MM.1S (cell line): Measurements from ENCODE around the gene COA3.
A peak's percentile ranks its signal among the peaks of the same experiment; 100 is the strongest.

ENCODE experiments used
- DNase-seq: peaks from one replicate; pipeline ENCODE4 v3.0.0-alpha.2; 2015
- H2AFZ ChIP-seq: fragments of 300-600 bp; sonication (generic); 2 replicates; pipeline ENCODE4 v1.6.0; 2016; ENCODE audit warnings: antibody characterized with exemption, low read length
- H3F3A ChIP-seq: fragments of 300-600 bp; sonication (generic); 2 replicates; pipeline ENCODE4 v1.6.1; 2016; ENCODE audit warnings: mild to moderate bottlenecking, antibody characterized with exemption, low read length, moderate library complexity, mixed read lengths; ENCODE audit not compliant: insufficient read depth
- H3K27ac ChIP-seq: fragments of 300-600 bp; sonication (generic); 2 replicates; pipeline ENCODE4 v1.5.1; 2016; ENCODE audit warnings: mild to moderate bottlenecking, low read length
- H3K27me3 ChIP-seq: fragments of 300-600 bp; sonication (generic); replicated peaks from 2 replicates; pipeline ENCODE4 v1.6.0; 2016; ENCODE audit warnings: low read length; ENCODE audit not compliant: insufficient read depth
- H3K36me3 ChIP-seq: fragments of 300-600 bp; sonication (generic); replicated peaks from 2 replicates; pipeline ENCODE4 v1.6.1; 2016; ENCODE audit warnings: mild to moderate bottlenecking, low read length, mixed read lengths; ENCODE audit not compliant: insufficient read depth
- H3K4me1 ChIP-seq: fragments of 300-600 bp; sonication (generic); 2 replicates; pipeline ENCODE4 v1.6.1; 2016; ENCODE audit warnings: low read length, mixed read lengths
- H3K4me2 ChIP-seq: fragments of 300-600 bp; sonication (generic); 2 replicates; pipeline ENCODE4 v1.6.0; 2016; ENCODE audit warnings: low read depth, low read length
- H3K4me3 ChIP-seq: fragments of 300-600 bp; sonication (generic); 2 replicates; pipeline ENCODE4 v1.5.1; 2016; ENCODE audit warnings: low read length, mixed read lengths
- H3K79me2 ChIP-seq: fragments of 300-600 bp; sonication (generic); 2 replicates; pipeline ENCODE4 v1.6.1; 2016; ENCODE audit warnings: mixed run types, low read length, mixed read lengths
- H3K9ac ChIP-seq: fragments of 300-600 bp; sonication (generic); 2 replicates; pipeline ENCODE4 v1.6.1; 2016; ENCODE audit warnings: low read length, mixed read lengths
- H3K9me2 ChIP-seq: fragments of 300-600 bp; sonication (generic); replicated peaks from 2 replicates; pipeline ENCODE4 v1.6.1; 2016; ENCODE audit warnings: mild to moderate bottlenecking, low read length, mixed read lengths; ENCODE audit not compliant: insufficient read depth
- H3K9me3 ChIP-seq: fragments of 300-600 bp; sonication (generic); replicated peaks from 2 replicates; pipeline ENCODE4 v1.6.1; 2016; ENCODE audit warnings: mild to moderate bottlenecking, low read length, mixed read lengths; ENCODE audit not compliant: insufficient read depth
- H4K20me1 ChIP-seq: fragments of 300-600 bp; sonication (generic); 2 replicates; pipeline ENCODE4 v1.6.1; 2016; ENCODE audit warnings: mild to moderate bottlenecking, low read length, moderate library complexity, mixed read lengths; ENCODE audit not compliant: insufficient read depth
- EZH2 ChIP-seq: fragments of 300-600 bp; sonication (generic); optimal IDR thresholded peaks from 2 replicates; pipeline ENCODE3; 2017; ENCODE audit warnings: low read depth, mild to moderate bottlenecking, antibody characterized with exemption, low read length, mixed read lengths
- EZH2phosphoT487 ChIP-seq: fragments of 300-600 bp; sonication (generic); IDR thresholded peaks from 2 replicates; pipeline ENCODE4 v1.6.1; 2018; ENCODE audit warnings: antibody characterized with exemption, low read length
- TF ChIP-seq, protein P1 (sequence below): fragments of 300-600 bp; sonication (generic); IDR thresholded peaks from 2 replicates; pipeline ENCODE4 v1.5.1; 2016; ENCODE audit warnings: antibody characterized with exemption, low read length, mixed read lengths

The COA3 gene

DNA sequence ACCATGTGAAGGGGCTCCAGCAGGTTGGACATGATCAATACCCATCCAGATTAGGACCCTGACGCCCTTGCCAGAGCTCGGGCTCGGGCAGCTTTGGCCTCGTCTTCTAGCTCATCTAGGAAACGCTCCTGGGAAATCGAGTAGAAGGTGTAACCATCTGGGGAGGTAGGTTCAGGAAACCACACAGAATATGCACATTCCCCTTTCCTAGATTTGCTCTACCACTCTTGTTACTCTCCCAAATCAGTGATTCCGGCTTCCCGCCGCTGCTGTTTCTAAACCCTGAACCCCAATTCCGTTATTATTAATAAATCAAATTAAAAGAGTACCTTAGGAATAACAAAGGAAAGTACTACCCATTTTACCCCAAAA is 507 bp downstream of the COA3 start:
- Histone ChIP-seq H3K4me2 (peak overlapping the region; percentile 79), H3K79me2 (peaks cover 17% of the 10 kb centered on the region), H3K36me3 (no peaks in the 10 kb centered on the region), H3K27ac (no peak overlapping the region), H3F3A (no peaks in the 10 kb centered on the region), H3K4me1 (peaks cover 8% of the 10 kb centered on the region; the same call in 1 of the 2 replicates), H3K27me3 (no peaks in the 10 kb centered on the region), H2AFZ (peak overlapping the region; percentile 89), H4K20me1 (no peaks in the 10 kb centered on the region), H3K9ac (peak overlapping the region; percentile 69), H3K9me2 (no peaks in the 10 kb centered on the region), H3K9me3 (no peaks in the 10 kb centered on the region), H3K4me3 (peak overlapping the region; percentile 79)
- no peak for DNase-seq
- TF ChIP-seq EZH2phosphoT487 (no peak), EZH2 (no peak)
- TF ChIP-seq, protein P1, sequence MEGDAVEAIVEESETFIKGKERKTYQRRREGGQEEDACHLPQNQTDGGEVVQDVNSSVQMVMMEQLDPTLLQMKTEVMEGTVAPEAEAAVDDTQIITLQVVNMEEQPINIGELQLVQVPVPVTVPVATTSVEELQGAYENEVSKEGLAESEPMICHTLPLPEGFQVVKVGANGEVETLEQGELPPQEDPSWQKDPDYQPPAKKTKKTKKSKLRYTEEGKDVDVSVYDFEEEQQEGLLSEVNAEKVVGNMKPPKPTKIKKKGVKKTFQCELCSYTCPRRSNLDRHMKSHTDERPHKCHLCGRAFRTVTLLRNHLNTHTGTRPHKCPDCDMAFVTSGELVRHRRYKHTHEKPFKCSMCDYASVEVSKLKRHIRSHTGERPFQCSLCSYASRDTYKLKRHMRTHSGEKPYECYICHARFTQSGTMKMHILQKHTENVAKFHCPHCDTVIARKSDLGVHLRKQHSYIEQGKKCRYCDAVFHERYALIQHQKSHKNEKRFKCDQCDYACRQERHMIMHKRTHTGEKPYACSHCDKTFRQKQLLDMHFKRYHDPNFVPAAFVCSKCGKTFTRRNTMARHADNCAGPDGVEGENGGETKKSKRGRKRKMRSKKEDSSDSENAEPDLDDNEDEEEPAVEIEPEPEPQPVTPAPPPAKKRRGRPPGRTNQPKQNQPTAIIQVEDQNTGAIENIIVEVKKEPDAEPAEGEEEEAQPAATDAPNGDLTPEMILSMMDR = no peak

- Histone ChIP-seq H3K4me1 (peaks cover 8% of the 10 kb centered on the region; the same call in 1 of the 2 replicates), H4K20me1 (no peaks in the 10 kb centered on the region), H3K27me3 (no peaks in the 10 kb centered on the region), H3F3A (no peaks in the 10 kb centered on the region), H3K9me3 (no peaks in the 10 kb centered on the region), H3K27ac (no peak overlapping the region), H3K4me3 (peak overlapping the region; percentile 79), H3K79me2 (peaks cover 17% of the 10 kb centered on the region), H3K36me3 (no peaks in the 10 kb centered on the region), H3K9me2 (no peaks in the 10 kb centered on the region), H2AFZ (no peak overlapping the region), H3K9ac (peak overlapping the region; percentile 69; the same call in 1 of the 2 replicates), H3K4me2 (peak overlapping the region; percentile 79)
- no peak for DNase-seq
- no peak for TF ChIP-seq EZH2phosphoT487
- no peak for TF ChIP-seq EZH2
- TF ChIP-seq, protein P1 = no peak
These were observed 1.2 kb downstream of the COA3 start for GRCh38 chr17:42797067-42798007.

DNA sequence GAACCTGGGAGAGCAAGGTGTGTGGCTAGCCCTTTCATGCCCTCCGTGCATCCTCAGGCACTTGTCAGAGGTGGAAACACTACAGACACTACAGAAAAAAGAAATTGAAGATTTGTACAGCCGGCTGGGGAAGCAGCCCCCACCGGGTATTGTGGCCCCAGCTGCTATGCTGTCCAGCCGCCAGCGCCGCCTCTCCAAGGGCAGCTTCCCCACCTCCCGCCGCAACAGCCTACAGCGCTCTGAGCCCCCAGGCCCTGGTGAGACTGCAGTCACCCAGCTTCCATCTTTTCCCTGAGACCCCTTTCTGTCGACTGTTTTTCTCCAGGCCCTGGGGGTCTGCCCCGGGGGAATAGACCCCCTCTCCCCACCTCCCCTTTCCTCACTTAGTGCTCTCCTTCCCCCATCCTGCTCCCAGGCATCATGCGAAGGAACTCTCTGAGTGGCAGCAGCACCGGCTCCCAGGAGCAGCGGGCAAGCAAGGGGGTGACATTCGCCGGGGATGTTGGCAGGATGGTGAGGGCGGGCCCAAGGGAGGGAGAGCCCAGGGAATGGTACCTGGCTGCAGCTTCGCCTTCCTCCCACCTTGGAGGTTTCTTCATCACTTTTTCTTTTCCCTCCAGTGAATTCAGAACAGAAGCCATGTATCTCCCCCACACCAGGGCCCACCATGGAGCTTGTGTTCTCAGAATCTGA is 2.3 kb downstream of the COA3 start:
- no peak for DNase-seq
- no peak overlapping the region for H3K9ac ChIP-seq
- no peaks in the 10 kb centered on the region for H3K9me3 ChIP-seq
- no peaks in the 10 kb centered on the region for H3K36me3 ChIP-seq
- H3K27me3 ChIP-seq = no peaks in the 10 kb centered on the region
- H3K27ac ChIP-seq = no peak overlapping the region
- H3K4me3 ChIP-seq = no peak overlapping the region
- H2AFZ ChIP-seq = no peak overlapping the region
- H4K20me1 ChIP-seq = no peaks in the 10 kb centered on the region
- no peak overlapping the region for H3K4me2 ChIP-seq
- TF ChIP-seq EZH2phosphoT487 = no peak
- TF ChIP-seq EZH2 = no peak
- TF ChIP-seq, protein P1 = no peak
- peaks cover 8% of the 10 kb centered on the region; the same call in 1 of the 2 replicates for H3K4me1 ChIP-seq
- H3K79me2 ChIP-seq = peaks cover 17% of the 10 kb centered on the region
- H3K9me2 ChIP-seq = no peaks in the 10 kb centered on the region
- H3F3A ChIP-seq = no peaks in the 10 kb centered on the region
